Stimulated activated CD8-positive, alpha-beta memory T cell treated with anti-CD3 and anti-CD28 coated beads, Interleukin-12 subunit alpha, Interleukin-12 subunit beta, amount 100 ng/mL, for 4 hours (primary cell): ENCODE measurements around the gene LOXL1.
"Not testable (repeated sequence)": the region's sequence is repeated elsewhere in the genome, so short reads cannot be mapped to it uniquely, and the experiment has no call there.

ENCODE experiments used
- DNase-seq: peaks from one replicate; pipeline ENCODE4 v3.0.0-alpha.2; 2020; ENCODE audit warnings: low read depth

Gene LOXL1

GRCh38 chr15:73923156-73923487 is 3.1 kb upstream of the LOXL1 start:
- no peak for DNase-seq

DNA sequence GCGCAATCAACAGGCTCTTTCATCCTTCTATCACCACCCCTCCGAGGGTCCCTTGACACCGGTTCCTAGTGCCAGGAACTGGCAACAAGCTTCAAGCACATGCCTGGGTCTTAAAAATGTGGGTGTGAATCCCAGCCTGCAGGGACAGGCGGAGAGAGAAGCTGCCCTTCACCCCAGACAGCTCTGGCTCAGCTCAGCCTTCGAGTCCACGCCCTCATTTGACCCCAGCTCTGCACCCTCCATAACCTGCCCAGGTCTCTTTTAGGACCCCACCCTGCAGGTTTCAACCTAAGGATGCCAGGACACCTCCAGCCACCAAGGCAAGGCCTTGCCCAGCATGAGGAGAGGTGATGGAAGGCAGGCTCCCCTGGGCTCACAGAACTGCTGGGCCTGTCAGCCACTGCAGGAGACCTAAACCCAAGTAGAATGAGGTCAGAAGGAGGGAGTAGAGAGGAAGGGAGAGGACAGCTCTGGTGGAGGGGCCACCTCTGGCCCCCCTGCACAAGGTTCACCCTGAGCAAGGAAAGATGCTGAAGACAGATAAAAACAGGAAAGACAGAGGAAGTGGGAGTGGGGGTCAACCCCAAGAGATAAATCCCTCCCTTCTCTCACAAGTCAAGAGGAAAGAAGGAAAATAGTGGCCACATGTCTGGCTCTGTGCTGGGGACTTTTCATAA is 2.6 kb upstream of the LOXL1 start:
- no peak for DNase-seq

DNA sequence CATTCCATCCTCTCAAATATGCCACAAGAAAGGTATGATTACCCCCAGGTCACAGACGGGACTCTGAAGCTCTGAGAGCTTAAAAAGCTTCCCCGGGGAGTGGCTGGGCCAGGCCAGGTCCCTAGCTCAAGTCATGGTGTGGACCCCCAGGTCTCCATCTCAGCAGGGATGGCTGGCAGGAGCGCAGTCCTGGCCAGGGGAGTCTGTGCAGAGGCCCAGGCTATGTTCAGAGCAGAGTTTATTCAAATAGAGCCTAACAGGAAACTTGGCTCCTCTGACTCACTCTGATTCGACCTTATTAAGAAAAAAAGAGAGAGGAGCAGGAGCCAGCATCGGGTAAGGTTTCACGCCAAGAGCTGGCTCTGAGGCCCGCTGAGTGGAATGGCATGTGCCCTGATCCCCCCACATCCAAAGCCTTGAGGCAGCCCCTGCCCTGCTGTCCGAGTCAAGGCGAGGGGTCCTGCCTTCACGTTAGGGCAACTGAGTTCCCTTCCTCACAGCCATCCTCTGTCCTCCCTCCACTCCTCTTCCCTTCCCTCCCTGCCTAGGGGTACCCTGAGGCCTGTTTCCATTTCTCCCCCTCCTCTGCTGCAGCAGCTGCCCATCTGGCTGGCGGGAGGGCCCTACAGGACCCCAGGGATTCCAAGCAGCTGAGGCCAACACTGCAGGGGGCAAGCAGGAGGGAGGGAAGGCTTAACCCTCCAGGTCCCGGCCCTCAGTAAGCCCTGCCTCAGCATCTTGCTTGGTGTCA is 1.9 kb upstream of the LOXL1 start:
- DNase-seq, result no peak

DNA sequence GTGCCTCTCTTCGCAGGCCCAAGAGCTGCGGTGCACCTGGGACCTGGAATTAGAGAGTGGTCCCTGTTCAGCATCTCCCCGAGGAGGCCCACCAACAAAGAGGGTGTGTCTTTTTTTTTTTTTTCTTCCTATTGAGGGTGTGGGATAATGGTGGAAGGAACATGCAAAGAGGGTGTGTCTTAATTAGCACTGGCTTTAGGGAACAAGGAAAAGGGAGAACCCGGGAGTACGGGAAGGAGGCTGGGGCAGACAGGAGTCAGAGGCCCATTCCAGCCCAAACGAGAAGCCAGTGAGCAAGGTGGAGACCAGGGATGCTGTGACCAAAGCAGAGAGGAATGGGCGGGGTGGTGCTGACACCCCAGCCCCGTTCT is 429 bp upstream of the LOXL1 start:
- no peak for DNase-seq

- DNase-seq, result peak; percentile 25
Measured at GRCh38 chr15:73927003-73927475, 777 bp downstream of the LOXL1 start.

DNA sequence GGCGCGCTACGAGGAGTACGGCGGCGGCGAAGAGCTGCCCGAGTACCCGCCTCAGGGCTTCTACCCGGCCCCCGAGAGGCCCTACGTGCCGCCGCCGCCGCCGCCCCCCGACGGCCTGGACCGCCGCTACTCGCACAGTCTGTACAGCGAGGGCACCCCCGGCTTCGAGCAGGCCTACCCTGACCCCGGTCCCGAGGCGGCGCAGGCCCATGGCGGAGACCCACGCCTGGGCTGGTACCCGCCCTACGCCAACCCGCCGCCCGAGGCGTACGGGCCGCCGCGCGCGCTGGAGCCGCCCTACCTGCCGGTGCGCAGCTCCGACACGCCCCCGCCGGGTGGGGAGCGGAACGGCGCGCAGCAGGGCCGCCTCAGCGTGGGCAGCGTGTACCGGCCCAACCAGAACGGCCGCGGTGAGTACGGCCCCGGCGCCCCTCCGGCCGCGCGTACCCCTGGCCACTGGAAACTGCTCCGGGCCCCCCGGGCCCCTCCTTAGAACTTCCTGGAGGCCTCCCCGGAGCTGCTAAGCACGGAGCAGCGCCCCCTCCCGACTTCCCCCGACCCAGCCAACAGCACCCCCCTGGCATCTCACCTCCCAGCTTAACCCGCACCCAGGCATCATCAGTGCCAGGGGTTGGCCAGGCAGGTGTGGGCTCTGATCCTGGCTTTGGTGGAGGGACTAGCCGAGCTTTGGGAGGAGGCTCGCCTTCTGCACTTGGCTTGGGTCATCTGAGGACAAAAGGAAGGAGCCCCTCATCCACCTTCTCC is 1.4 kb downstream of the LOXL1 start:
- peak; percentile 68 for DNase-seq

DNA sequence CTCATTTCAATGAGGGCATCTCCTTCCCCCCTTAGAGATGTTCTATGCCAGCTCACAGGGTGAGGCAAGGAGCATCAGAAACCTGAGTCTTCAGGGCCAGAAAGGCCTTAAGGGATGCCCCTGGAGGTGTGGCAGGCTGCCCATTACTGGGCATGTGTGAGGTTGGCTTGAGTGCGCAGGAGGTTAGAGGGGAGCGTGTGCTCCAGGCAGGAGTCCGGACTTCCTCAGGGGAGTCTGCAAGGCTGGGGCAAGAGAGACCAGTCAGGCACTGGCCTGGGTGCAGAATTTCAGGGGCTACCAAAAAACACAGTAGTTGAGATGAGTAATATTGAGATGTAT is 1.9 kb downstream of the LOXL1 start:
- DNase-seq, result no peak

DNA sequence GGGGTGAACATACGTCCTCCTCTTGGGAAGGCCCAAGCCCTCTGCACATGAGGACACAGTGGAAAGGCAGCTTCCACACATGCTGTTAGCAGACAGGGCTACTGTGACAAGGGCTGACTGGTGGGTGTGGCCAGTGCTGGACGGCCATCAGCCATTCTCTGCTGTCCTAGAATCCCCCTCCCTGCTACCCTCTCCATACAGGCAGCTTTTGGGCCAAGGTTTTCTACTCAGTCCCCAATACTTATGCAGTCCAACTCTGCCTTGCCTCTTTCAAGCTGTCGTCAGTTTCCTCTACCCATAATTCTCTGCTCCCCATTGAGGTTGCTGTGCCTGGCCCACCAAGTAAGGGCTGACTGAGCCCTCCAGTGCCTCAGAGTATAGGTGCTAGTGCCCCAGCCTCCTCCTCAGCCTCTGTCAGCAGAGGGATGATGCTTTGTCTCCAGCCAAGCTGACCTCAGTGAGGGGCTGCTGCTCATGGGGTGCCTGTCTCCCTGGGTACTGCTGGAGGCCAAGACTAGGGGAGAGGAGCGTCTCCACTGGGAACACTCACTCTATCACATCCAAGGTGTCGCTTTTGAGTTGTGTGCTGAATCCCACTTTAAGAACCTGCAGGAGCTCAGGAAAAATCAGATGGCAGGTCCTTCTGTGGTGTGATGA is 2.8 kb downstream of the LOXL1 start:
- DNase-seq, result no peak

DNA sequence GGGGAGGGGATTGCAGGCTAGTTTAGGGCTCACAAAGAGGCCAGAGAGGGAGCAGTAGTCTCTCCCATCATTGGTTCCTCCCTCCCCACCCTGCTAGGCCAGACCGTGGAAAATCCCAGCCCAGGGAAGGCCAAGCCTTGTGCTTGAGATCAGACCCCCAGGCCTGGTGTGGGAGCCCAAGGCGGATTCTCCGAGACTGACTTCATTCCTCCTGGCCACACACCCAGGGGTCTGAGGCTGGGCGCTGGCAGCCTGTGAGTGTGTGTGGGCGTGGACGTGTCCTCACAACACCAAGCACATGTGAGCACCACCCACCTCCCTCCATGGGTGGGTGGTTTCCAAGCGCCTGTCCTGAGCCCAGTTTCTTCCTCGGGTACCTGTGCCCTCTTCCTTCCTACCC is 4.1 kb downstream of the LOXL1 start:
- no peak for DNase-seq

DNA sequence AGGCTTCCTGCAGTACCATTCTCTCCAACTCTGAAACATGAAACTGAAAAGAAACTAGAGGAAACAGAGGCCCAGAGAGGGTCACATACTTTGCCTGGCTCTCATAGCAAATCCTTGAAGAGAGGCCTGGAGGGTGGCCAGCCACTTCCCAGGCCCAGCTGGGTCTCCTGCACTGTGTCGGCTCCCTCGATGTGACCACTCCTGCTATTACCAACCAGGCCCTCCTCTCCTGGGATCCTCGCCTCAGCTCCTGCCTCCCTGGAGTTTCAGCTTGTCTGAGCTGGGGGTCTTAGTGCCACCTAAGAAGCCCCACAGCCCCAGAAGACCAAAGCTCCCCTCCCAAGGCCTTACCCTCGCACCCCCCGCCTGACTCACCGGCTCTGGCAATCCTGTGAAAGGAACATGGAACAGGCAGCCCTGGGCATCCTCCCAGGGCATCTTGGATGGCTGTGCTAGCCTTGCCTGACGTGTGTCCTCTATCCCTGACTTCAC is 4.6 kb downstream of the LOXL1 start:
- DNase-seq, result no peak

DNA sequence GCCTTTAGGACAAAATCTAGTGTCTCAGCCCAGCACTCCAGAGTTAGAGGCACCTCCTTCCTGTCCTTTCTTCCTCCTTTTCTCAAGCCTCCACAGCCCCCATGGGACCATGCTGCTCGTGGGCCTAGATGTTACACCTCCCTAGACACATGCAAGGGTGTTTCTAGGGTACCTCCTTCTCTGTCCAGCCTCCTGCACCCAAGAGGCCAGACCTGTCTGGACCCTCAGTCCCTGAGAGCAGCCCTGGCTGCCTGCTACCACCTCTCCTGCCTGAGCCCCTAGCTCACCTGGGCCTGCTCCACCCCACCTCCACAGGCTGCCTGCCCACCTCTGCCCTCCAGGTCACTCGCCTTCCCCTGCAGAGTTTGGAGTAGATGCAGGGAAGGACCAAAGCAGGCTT is 5.2 kb downstream of the LOXL1 start:
- DNase-seq, result no peak

GRCh38 chr15:73932381-73933191 is 6.3 kb downstream of the LOXL1 start:
- DNase-seq, result no peak

- DNase-seq, result no peak
Measured at GRCh38 chr15:73934281-73934680, 8.0 kb downstream of the LOXL1 start.

- DNase-seq, result no peak
Measured at GRCh38 chr15:73935547-73935946, 9.3 kb downstream of the LOXL1 start.

DNA sequence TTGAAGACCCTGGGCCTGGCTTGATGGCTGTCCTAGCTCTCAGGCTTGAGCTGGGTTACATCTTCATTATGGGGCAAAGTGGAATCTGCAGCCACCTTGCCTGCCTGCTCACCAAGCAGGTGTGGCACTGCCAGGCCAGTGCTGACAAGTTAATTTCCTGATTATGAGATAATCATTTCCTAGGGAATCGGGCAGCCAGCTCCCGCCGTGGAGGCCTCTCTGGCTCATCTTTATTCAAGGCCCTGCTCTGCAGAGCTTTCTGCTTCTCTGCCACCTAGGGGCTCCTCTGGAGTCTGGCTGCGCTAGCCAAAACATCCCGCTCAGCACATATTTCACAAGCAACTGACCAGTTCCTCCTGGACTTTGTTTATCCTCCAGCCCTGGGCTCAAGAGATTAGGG is 9.9 kb downstream of the LOXL1 start:
- DNase-seq, result no peak

DNA sequence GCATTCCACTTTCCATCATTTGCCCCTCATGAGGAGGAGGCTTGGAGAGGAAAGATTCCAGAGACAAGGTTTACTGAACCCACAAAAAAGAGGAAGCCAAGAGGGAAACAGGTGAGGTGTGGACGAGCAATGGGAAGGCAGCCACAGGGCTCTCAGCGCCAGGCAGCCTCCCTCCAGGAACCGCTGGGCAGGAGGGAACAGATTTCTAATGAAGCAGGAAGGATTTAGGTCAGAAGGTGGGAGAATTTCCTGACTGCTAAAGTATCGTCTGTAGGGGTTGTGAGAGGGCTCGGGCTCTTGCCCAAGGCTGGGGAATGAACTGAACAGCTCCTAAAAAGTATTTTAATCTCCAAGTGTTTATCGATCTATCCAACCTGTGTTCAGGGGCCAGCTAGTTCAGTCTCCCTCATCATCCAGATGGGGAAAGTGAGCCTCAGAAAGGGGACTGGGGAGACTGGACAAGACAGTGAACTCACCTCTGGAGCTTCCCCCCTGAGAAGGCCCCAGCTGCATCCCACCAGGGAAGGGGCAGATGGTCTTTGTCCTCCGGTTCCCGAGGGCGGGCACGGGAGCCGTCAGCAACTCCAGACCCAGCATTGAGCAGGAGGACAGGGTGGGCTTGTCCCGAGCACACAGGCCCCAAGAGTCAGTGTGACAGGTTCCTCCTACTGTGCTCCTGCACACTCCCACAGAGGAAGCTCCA is 10.5 kb downstream of the LOXL1 start:
- DNase-seq, result no peak

- no peak for DNase-seq
Measured at GRCh38 chr15:73937296-73937695, 11.0 kb downstream of the LOXL1 start.

DNA sequence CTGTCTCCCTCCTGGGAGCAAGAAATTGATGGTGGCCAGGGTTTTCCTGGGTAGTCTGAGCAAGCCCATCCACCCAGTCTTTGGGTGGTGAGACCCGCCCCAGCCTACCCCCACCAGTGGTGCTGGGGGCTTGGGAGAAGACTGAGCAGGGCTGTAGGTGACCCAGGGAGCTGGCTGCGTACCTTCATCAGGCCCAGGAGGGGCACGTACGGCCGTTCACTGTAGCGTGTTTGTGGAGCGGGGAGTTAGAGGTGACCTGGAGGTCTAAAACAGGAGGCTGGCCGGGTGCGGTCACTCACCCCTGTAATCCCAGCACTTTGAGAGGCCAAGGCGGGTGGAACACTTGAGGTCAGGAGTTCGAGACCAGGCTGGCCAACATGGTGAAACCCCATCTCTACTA is 11.5 kb downstream of the LOXL1 start:
- DNase-seq, result no peak

DNA sequence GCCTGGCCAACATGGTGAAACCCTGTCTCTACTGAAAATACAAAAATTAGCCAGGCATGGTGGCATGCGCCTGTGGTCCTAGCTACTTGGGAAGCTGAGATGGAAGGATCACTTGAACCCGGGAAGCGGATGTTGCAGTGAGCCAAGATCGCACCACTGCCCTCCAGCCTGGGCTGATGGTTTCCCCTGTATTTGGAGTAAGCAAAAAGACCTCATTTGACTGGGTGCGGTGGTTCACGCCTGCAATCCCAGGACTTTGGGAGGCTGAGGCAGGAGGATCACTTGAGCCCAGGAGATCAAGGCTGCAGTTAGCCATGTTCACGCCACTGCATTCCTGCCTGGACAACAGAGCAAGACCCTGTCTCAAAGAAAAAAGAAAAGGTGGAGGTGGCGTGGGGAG is 12.3 kb downstream of the LOXL1 start:
- DNase-seq, result not testable (repeated sequence)

DNA sequence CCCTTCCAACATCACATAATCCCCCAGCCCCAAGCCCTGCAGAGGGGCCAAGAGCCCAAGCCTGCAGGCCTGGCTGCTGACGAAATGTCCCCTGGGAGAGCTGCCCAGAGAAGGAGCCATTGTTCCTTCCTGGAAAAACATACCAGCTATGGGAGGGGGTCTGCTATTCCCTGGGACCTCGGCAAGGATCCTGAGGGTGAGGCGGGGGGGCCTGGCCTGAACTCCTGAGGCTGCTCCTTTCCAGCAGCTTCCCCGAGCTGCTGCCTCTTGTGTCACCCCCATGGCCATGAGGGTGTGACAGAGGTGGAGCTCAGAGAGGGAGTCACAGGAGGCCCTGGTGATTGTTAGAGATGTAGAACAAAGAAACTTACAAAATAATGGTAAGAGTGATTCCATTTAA is 12.9 kb downstream of the LOXL1 start:
- DNase-seq, result no peak
